Astrocyte of the cerebellum (primary cell): Measurements from ENCODE around the gene ASCC3.
"Not testable (repeated sequence)": the region's sequence is repeated elsewhere in the genome, so short reads cannot be mapped to it uniquely, and the experiment has no call there.

ENCODE experiments used
- DNase-seq: peaks from one replicate; pipeline ENCODE4 v3.0.0-alpha.2; 2011; ENCODE audit warnings: low read depth
- H3K4me3 ChIP-seq: 2 replicates; pipeline ENCODE4 v1.5.1; 2011; ENCODE audit warnings: mild to moderate bottlenecking, low read depth, low read length, moderate library complexity
- CTCF ChIP-seq: IDR thresholded peaks from 2 replicates; pipeline ENCODE4 v1.5.1; 2012; ENCODE audit warnings: low read length, low read depth, moderate library complexity, mild to moderate bottlenecking; ENCODE audit errors: missing control alignments
- in situ Hi-C: cut with HindIII; loops from 2 replicates; pipeline ENCODE4 v1.10.0; 2017; ENCODE audit warnings: low sequenced_read_pairs

Gene ASCC3

GRCh38 chr6:100899202-100899601 lies 18.1 kb upstream of the ASCC3 start:
- in situ Hi-C loops, result no loop called here
- no peak for DNase-seq
- no peak for TF ChIP-seq CTCF
- no peak overlapping the region for H3K4me3 ChIP-seq

GRCh38 chr6:100897671-100898070 lies 16.5 kb upstream of the ASCC3 start:
- no peak overlapping the region for H3K4me3 ChIP-seq
- no peak for TF ChIP-seq CTCF
- in situ Hi-C loops, result no loop called here
- DNase-seq, result no peak

GRCh38 chr6:100893743-100894142 lies 12.6 kb upstream of the ASCC3 start:
- no peak overlapping the region for H3K4me3 ChIP-seq
- TF ChIP-seq CTCF, result no peak
- in situ Hi-C loops, result no loop called here
- DNase-seq, result no peak

- H3K4me3 ChIP-seq, result no peak overlapping the region
Observed at GRCh38 chr6:100892693-100893092, 11.6 kb upstream of the ASCC3 start.

GRCh38 chr6:100892116-100892515 lies 11.0 kb upstream of the ASCC3 start:
- no peak for TF ChIP-seq CTCF
- no peak overlapping the region for H3K4me3 ChIP-seq
- no peak for DNase-seq
- in situ Hi-C loops, result no loop called here

More at GRCh38 chr6:100892693-100893092, 11.6 kb upstream of the ASCC3 start:
- no peak for DNase-seq
- no peak for TF ChIP-seq CTCF
- in situ Hi-C loops, result no loop called here

GRCh38 chr6:100891079-100891478 lies 9.9 kb upstream of the ASCC3 start:
- TF ChIP-seq CTCF, result no peak
- in situ Hi-C loops, result no loop called here

GRCh38 chr6:100890646-100891045 lies 9.5 kb upstream of the ASCC3 start:
- in situ Hi-C loops, H3K4me3 ChIP-seq, DNase-seq: not testable (repeated sequence)

More at GRCh38 chr6:100891079-100891478, 9.9 kb upstream of the ASCC3 start:
- H3K4me3 ChIP-seq, result no peak overlapping the region
- DNase-seq, result no peak
